Stomach (tissue), 9 donors: ENCODE results near the gene EFCAB13. TPM values are rescaled to one million over a fixed set of nuclear protein-coding genes. Genes with fewer than 3 reads are reported as not detected.
A peak's percentile ranks its signal among the peaks of the same experiment; 100 is the strongest.

Experiments used
- DNase-seq, 2 donors: peaks; one replicate each; pipeline versions ENCODE4 v3.0.0 to v3.0.0-alpha.2; 2013 to 2019
- H3K27ac ChIP-seq, 5 donors: fragments of 200-600 bp in 4 of 5; sonication (generic) in 4 of 5; one replicate each; pipeline ENCODE4 v1.5.1; 2013 to 2019; ENCODE audit warnings: mild to moderate bottlenecking in 1 of 5, moderate library complexity in 1 of 5
- H3K27me3 ChIP-seq, 3 donors: fragments of 200-600 bp; sonication (generic); one replicate each; pipeline ENCODE4 v1.5.1; 2017 to 2019; ENCODE audit warnings: mixed run types in 1 of 3
- H3K36me3 ChIP-seq, 4 donors: fragments of 200-600 bp; sonication (generic); 1 replicate in 3 of 4; 2 replicates in 1 of 4; pipeline ENCODE4 v1.5.1; 2016 to 2019
- H3K4me1 ChIP-seq, 4 donors: fragments of 200-600 bp; sonication (generic); one replicate each; pipeline ENCODE4 v1.5.1; 2016 to 2019
- H3K4me3 ChIP-seq, 4 donors: fragments of 200-600 bp; sonication (generic) in 3 of 4; one replicate each; pipeline ENCODE4 v1.5.1; 2016 to 2019; ENCODE audit warnings: mild to moderate bottlenecking in 1 of 4
- H3K9me3 ChIP-seq, 4 donors: fragments of 200-600 bp; sonication (generic); one replicate each; pipeline ENCODE4 v1.5.1; 2016 to 2019
- EP300 ChIP-seq: sonication (generic); formaldehyde crosslinking; IDR thresholded peaks from one replicate; pipeline ENCODE4 v1.6.1; 2017; ENCODE audit warnings: antibody characterized with exemption
- POLR2A ChIP-seq, 4 donors: fragments of 450-650 bp; IDR thresholded peaks; one replicate each; pipeline ENCODE4 v1.6.1; 2016; ENCODE audit warnings: antibody characterized with exemption in 4 of 4, control low read depth in 2 of 4, mild to moderate bottlenecking in 1 of 4, moderate library complexity in 1 of 4
- POLR2AphosphoS5 ChIP-seq, 3 donors: sonication (generic); formaldehyde crosslinking; IDR thresholded peaks; one replicate each; pipeline ENCODE4 v1.6.1; 2016; ENCODE audit warnings: antibody characterized with exemption in 3 of 3
- WGBS, 5 donors: extraction: QIAGEN DNeasy Blood & Tissue Kit in 3 of 5; methylation state at CpG; one replicate each; pipeline versions ENCODE4 v1.1.5 to v1.1.7; 2013 to 2018; 5-methylcytosine and 5-hydroxymethylcytosine counted together
- intact Hi-C: fragments of 100-400 bp; cut with DNase I; formaldehyde crosslinking; loops from one replicate; pipeline ENCODE4 v1.15.1; 2023; ENCODE audit warnings: low total_unique reads
- polyA plus RNA-seq, 3 donors: library from polyadenylated mRNA; stranded (reverse); fragments of 200-250 nt; gene quantifications; one replicate each; pipeline ENCODE4 v1.2.3, GENCODE V29; 2013
- total RNA-seq, 5 donors: library from RNA; depleted of rRNA; stranded (reverse); fragments of >200 nt; gene quantifications; one replicate each; pipeline versions ENCODE4 v1.1.0 to v1.2.3, GENCODE V29; 2014 to 2016
- TF ChIP-seq, protein P1 (sequence below), 7 experiments: fragments of 450-650 bp in 4 of 7; fragments of 200-600 bp in 3 of 7; sonication (generic) in 3 of 7; IDR thresholded peaks; one replicate each; pipeline ENCODE4 v1.5.1; 2016 to 2019; ENCODE audit warnings: antibody characterized with exemption in 7 of 7, control low read depth in 2 of 7, mild to moderate bottlenecking in 1 of 7
- donor health status: healthy with polysubstance abuse.
- donor health status: Bipolar disorder and iron deficiency.
- donor health status: healthy.

Gene EFCAB13
- total and polyA plus RNA-seq, 8 donors: 0.29 to 27.0 (median 4.6) TPM

DNA sequence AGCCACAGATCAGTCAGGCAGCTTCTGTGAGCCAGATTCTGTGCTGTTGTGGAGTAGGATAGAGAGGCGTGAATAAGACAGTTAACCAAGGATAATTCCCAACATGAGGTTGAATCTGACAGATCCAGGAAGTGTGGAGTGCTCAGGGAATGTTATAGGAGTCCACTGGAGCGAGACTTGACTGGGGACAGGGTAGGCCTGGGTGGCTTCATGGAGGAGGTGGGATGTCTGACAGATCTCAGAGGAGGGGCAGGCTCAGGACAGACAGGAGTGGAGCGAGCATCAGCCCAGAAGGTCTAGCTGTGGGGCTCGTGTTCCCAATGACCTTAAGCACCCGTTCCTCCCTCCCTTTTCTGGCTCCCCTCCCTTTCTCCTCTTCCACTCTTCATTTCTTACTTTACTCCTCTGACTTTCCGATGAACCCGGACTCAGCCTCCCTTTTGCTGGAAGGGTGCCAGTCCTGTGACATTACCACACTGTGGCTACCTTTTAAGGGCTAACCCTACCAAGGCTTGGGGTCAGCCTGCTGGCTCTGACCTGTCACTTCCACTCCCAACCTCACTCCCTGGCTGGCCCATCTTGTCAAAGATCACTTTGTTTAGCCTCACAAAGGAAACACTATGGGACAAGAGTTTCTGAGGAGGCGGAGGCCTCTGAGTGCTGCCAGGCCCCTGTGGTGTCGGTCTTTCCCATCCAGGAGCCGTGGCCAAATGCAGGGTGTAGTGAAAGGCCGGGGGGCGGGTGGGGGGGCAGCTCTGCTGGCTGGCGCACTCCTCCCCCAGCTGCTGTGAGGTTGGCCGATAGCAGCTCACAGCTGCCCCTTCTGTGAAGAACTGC, 28.5 kb upstream of the EFCAB13 start:
- peak in 1 of 2 donors; percentile 26 for DNase-seq
- peaks cover 0 to 22% (median 10%) of the 10 kb centered on the region in 4 donors for H3K4me1 ChIP-seq
- H3K27ac ChIP-seq: peak overlapping the region in 3 of 5 donors; percentile 22 to 42 (median 31)
- H3K9me3 ChIP-seq: no peaks in the 10 kb centered on the region
- no peak overlapping the region for H3K4me3 ChIP-seq
- peaks cover 0 to 32% (median 17%) of the 10 kb centered on the region in 4 donors for H3K36me3 ChIP-seq
- intact Hi-C loops: no loop called here
- 79 to 91% (median 81%) methylated on average over 10 to 14 of the region's 14 CpGs for WGBS, 5 donors
- no peak for TF ChIP-seq EP300
- TF ChIP-seq, protein P1, sequence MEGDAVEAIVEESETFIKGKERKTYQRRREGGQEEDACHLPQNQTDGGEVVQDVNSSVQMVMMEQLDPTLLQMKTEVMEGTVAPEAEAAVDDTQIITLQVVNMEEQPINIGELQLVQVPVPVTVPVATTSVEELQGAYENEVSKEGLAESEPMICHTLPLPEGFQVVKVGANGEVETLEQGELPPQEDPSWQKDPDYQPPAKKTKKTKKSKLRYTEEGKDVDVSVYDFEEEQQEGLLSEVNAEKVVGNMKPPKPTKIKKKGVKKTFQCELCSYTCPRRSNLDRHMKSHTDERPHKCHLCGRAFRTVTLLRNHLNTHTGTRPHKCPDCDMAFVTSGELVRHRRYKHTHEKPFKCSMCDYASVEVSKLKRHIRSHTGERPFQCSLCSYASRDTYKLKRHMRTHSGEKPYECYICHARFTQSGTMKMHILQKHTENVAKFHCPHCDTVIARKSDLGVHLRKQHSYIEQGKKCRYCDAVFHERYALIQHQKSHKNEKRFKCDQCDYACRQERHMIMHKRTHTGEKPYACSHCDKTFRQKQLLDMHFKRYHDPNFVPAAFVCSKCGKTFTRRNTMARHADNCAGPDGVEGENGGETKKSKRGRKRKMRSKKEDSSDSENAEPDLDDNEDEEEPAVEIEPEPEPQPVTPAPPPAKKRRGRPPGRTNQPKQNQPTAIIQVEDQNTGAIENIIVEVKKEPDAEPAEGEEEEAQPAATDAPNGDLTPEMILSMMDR (IDR thresholded peaks at IDR 0.05): no peak
- no peaks in the 10 kb centered on the region for H3K27me3 ChIP-seq

DNA sequence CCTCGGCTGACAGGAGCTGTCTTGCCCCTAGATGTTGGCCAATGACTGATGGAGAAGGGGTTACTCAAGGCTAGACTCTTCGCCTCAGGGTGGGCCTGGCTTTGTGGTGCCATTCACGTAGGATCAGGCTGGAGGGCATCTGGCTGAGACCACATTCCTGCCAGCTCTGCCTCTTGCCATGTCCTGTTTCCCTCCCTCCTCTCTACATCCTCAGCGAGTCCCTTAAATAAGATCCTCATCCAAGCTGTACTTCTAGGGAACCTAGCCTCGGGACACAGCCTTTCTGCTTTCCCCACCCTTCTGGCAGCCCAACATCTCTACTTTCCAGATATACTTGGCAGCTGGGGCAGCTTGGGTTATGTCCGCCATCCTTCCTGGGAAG, 27.9 kb upstream of the EFCAB13 start:
- Histone ChIP-seq H3K27me3 (no peaks in the 10 kb centered on the region), H3K4me1 (peaks cover 0 to 22% (median 10%) of the 10 kb centered on the region in 4 donors), H3K4me3 (no peak overlapping the region), H3K36me3 (peaks cover 0 to 32% (median 20%) of the 10 kb centered on the region in 4 donors), H3K27ac (peak overlapping the region in 1 of 5 donors; percentile 42), H3K9me3 (no peaks in the 10 kb centered on the region)
- no peak for DNase-seq
- intact Hi-C loops: no loop called here
- WGBS, 5 donors: 76 to 88% (median 77%) methylated on average over 6 of the region's 6 CpGs
- no peak for TF ChIP-seq EP300
- TF ChIP-seq, protein P1 (IDR thresholded peaks at IDR 0.05): no peak
- TF ChIP-seq POLR2A (IDR thresholded peaks at IDR 0.05): no peak
- TF ChIP-seq POLR2AphosphoS5 (IDR thresholded peaks at IDR 0.05): no peak

DNA sequence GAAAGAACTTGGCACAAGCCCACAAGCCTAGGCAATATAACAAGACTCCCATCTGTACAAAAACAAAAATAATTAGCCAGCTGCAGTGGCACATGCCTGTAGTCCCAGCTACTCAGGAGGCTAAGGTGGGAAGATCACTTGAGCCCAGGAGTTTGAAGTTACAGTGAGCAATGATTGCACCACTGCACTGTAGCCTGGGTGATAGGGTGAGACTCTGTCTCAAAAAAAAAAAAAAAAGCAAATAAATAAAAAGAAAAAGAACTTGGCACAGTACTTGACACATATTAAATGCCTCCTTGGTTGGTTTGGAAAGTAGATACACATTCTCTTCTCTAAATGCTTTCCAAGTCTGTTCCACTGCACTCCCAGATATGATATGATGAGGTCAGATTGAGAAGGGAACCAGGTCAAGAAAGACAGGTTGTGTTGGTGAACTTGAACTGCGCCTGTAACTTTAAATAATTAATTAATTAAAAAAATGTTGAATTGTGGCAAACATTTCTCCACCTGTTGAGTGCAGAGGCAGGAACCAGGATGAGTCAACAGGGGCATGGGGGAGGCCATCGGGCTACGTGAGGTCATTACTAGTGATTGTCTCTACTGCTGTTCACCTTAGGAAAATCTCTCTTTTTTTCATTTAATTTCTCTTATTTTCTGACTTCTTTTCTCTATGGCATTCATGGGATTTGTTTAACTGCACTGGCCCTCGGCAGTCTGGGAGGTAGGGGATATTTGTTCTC, 25.9 kb upstream of the EFCAB13 start:
- DNase-seq: no peak
- H3K4me1 ChIP-seq: peaks cover 0 to 22% (median 10%) of the 10 kb centered on the region in 4 donors
- no peaks in the 10 kb centered on the region for H3K27me3 ChIP-seq
- TF ChIP-seq POLR2A (IDR thresholded peaks at IDR 0.05): no peak
- TF ChIP-seq, protein P1 (IDR thresholded peaks at IDR 0.05): no peak
- no peak for TF ChIP-seq EP300
- no peak for TF ChIP-seq POLR2AphosphoS5 (IDR thresholded peaks at IDR 0.05)
- 87 to 94% (median 92%) methylated on average over 4 of the region's 4 CpGs for WGBS, 5 donors
- no peak overlapping the region for H3K4me3 ChIP-seq
- intact Hi-C loops: no loop called here
- H3K9me3 ChIP-seq: peaks cover 0 to 7% (median 0%) of the 10 kb centered on the region in 4 donors
- no peak overlapping the region for H3K27ac ChIP-seq
- H3K36me3 ChIP-seq: peaks cover 0 to 35% (median 30%) of the 10 kb centered on the region in 4 donors

GRCh38 chr17:47298712-47299111, 25.0 kb upstream of the EFCAB13 start:
- peaks cover 0 to 43% (median 37%) of the 10 kb centered on the region in 4 donors for H3K36me3 ChIP-seq
- peaks cover 0 to 22% (median 10%) of the 10 kb centered on the region in 4 donors for H3K4me1 ChIP-seq
- H3K27ac ChIP-seq: no peak overlapping the region
- H3K27me3 ChIP-seq: no peaks in the 10 kb centered on the region
- peaks cover 0 to 7% (median 0%) of the 10 kb centered on the region in 4 donors for H3K9me3 ChIP-seq
- no peak for DNase-seq
- 96 to 99% (median 98%) methylated on average over 6 of the region's 6 CpGs for WGBS, 5 donors
- intact Hi-C loops: no loop called here
- H3K4me3 ChIP-seq: no peak overlapping the region
- no peak for TF ChIP-seq EP300
- TF ChIP-seq POLR2A (IDR thresholded peaks at IDR 0.05): no peak
- TF ChIP-seq POLR2AphosphoS5 (IDR thresholded peaks at IDR 0.05): no peak
- TF ChIP-seq, protein P1 (IDR thresholded peaks at IDR 0.05): no peak
